HEK293 (cell line): ENCODE measurements around the gene PKD2L1.

ENCODE experiments used
- BCL11A ChIP-seq: fragments of 450-650 bp; formaldehyde crosslinking; IDR thresholded peaks from 2 replicates; pipeline ENCODE4 v1.5.1; 2016; ENCODE audit warnings: low read depth, missing biosample characterization, missing genetic modification characterization
- BCL11B ChIP-seq: fragments of 450-650 bp; formaldehyde crosslinking; IDR thresholded peaks from 2 replicates; pipeline ENCODE4 v1.5.1; 2016; ENCODE audit warnings: low read depth, missing biosample characterization, missing genetic modification characterization
- EGR2 ChIP-seq: fragments of 450-650 bp; formaldehyde crosslinking; IDR thresholded peaks from 2 replicates; pipeline ENCODE4 v1.5.1; 2016; ENCODE audit warnings: low read depth, missing biosample characterization, missing genetic modification characterization
- KLF9 ChIP-seq: fragments of 450-650 bp; formaldehyde crosslinking; IDR thresholded peaks from 2 replicates; pipeline ENCODE4 v1.5.1; 2016; ENCODE audit warnings: missing biosample characterization, missing genetic modification characterization, low read depth
- MZF1 ChIP-seq: fragments of 450-650 bp; formaldehyde crosslinking; IDR thresholded peaks from 2 replicates; pipeline ENCODE4 v1.5.1; 2017; ENCODE audit warnings: missing biosample characterization, missing genetic modification characterization, borderline replicate concordance
- SP7 ChIP-seq: fragments of 450-650 bp; formaldehyde crosslinking; IDR thresholded peaks from 2 replicates; pipeline ENCODE4 v1.5.1; 2016; ENCODE audit warnings: missing biosample characterization, missing genetic modification characterization
- ZBTB48 ChIP-seq: fragments of 450-650 bp; formaldehyde crosslinking; IDR thresholded peaks from 2 replicates; pipeline ENCODE4 v1.5.1; 2016; ENCODE audit warnings: missing biosample characterization, missing genetic modification characterization
- ZBTB8A ChIP-seq: fragments of 450-650 bp; formaldehyde crosslinking; IDR thresholded peaks from 2 replicates; pipeline ENCODE4 v1.5.1; 2016; ENCODE audit warnings: missing biosample characterization, missing genetic modification characterization
- ZFHX2 ChIP-seq: fragments of 450-650 bp; formaldehyde crosslinking; conservative IDR thresholded peaks from 2 replicates; pipeline ENCODE4 v1.5.1; 2016; ENCODE audit warnings: missing biosample characterization, missing genetic modification characterization
- ZNF121 ChIP-seq: fragments of 450-650 bp; formaldehyde crosslinking; IDR thresholded peaks from 2 replicates; pipeline ENCODE4 v1.5.1; 2016; ENCODE audit warnings: missing biosample characterization, missing genetic modification characterization
- ZNF132 ChIP-seq: fragments of 450-650 bp; formaldehyde crosslinking; IDR thresholded peaks from 2 replicates; pipeline ENCODE4 v1.5.1; 2017; ENCODE audit warnings: missing biosample characterization, missing genetic modification characterization, borderline replicate concordance
- ZNF140 ChIP-seq: fragments of 450-650 bp; formaldehyde crosslinking; IDR thresholded peaks from 2 replicates; pipeline ENCODE4 v1.5.1; 2016; ENCODE audit warnings: missing biosample characterization, missing genetic modification characterization
- ZNF146 ChIP-seq: fragments of 450-650 bp; formaldehyde crosslinking; IDR thresholded peaks from 2 replicates; pipeline ENCODE4 v1.5.1; 2016; ENCODE audit warnings: missing biosample characterization, missing genetic modification characterization
- ZNF24 ChIP-seq: fragments of 450-650 bp; formaldehyde crosslinking; IDR thresholded peaks from 2 replicates; pipeline ENCODE4 v1.5.1; 2016; ENCODE audit warnings: missing biosample characterization, missing genetic modification characterization
- ZNF324 ChIP-seq: fragments of 450-650 bp; formaldehyde crosslinking; IDR thresholded peaks from 2 replicates; pipeline ENCODE4 v1.5.1; 2016; ENCODE audit warnings: missing biosample characterization, missing genetic modification characterization
- ZNF37A ChIP-seq: fragments of 450-650 bp; IDR thresholded peaks from 2 replicates; pipeline ENCODE4 v1.5.1; 2018; ENCODE audit warnings: missing biosample characterization, missing genetic modification characterization
- ZNF394 ChIP-seq: fragments of 450-650 bp; formaldehyde crosslinking; IDR thresholded peaks from 2 replicates; pipeline ENCODE4 v1.5.1; 2016; ENCODE audit warnings: missing biosample characterization, missing genetic modification characterization, mild to moderate bottlenecking, moderate library complexity, borderline replicate concordance
- ZNF777 ChIP-seq: fragments of 450-650 bp; formaldehyde crosslinking; IDR thresholded peaks from 2 replicates; pipeline ENCODE4 v1.5.1; 2017; ENCODE audit warnings: missing biosample characterization, missing genetic modification characterization, borderline replicate concordance
- ZSCAN23 ChIP-seq: fragments of 450-650 bp; formaldehyde crosslinking; IDR thresholded peaks from 2 replicates; pipeline ENCODE4 v1.5.1; 2016; ENCODE audit warnings: missing biosample characterization, missing genetic modification characterization
- ZXDB ChIP-seq: fragments of 450-650 bp; formaldehyde crosslinking; IDR thresholded peaks from 2 replicates; pipeline ENCODE4 v1.5.1; 2016; ENCODE audit warnings: missing biosample characterization, missing genetic modification characterization
- TF ChIP-seq, protein P1 (sequence below): fragments of 450-650 bp; formaldehyde crosslinking; IDR thresholded peaks from 2 replicates; pipeline ENCODE4 v1.5.1; 2016; ENCODE audit warnings: missing biosample characterization, missing genetic modification characterization
- TF ChIP-seq, protein P2 (sequence below): fragments of 450-650 bp; formaldehyde crosslinking; IDR thresholded peaks from 2 replicates; pipeline ENCODE4 v1.5.1; 2016; ENCODE audit warnings: missing biosample characterization, missing genetic modification characterization
- TF ChIP-seq, protein P3 (sequence below): fragments of 450-650 bp; formaldehyde crosslinking; IDR thresholded peaks from 2 replicates; pipeline ENCODE4 v1.5.1; 2016; ENCODE audit warnings: missing biosample characterization, missing genetic modification characterization
- TF ChIP-seq, protein P4 (sequence below): fragments of 450-650 bp; formaldehyde crosslinking; IDR thresholded peaks from 2 replicates; pipeline ENCODE4 v1.5.1; 2017; ENCODE audit warnings: missing biosample characterization, missing genetic modification characterization
- TF ChIP-seq, protein P5 (sequence below): fragments of 450-650 bp; formaldehyde crosslinking; IDR thresholded peaks from 2 replicates; pipeline ENCODE4 v1.5.1; 2017; ENCODE audit warnings: missing biosample characterization, missing genetic modification characterization
- TF ChIP-seq, protein P6 (sequence below): sonication (generic); formaldehyde crosslinking; IDR thresholded peaks from 2 replicates; pipeline ENCODE4 v1.8.1; 2022; ENCODE audit warnings: mild to moderate bottlenecking, moderate library complexity, missing genetic modification reagents
- TF ChIP-seq, protein P7 (sequence below): fragments of 450-650 bp; formaldehyde crosslinking; IDR thresholded peaks from 2 replicates; pipeline ENCODE4 v1.5.1; 2017; ENCODE audit warnings: missing biosample characterization, missing genetic modification characterization

The PKD2L1 gene

DNA sequence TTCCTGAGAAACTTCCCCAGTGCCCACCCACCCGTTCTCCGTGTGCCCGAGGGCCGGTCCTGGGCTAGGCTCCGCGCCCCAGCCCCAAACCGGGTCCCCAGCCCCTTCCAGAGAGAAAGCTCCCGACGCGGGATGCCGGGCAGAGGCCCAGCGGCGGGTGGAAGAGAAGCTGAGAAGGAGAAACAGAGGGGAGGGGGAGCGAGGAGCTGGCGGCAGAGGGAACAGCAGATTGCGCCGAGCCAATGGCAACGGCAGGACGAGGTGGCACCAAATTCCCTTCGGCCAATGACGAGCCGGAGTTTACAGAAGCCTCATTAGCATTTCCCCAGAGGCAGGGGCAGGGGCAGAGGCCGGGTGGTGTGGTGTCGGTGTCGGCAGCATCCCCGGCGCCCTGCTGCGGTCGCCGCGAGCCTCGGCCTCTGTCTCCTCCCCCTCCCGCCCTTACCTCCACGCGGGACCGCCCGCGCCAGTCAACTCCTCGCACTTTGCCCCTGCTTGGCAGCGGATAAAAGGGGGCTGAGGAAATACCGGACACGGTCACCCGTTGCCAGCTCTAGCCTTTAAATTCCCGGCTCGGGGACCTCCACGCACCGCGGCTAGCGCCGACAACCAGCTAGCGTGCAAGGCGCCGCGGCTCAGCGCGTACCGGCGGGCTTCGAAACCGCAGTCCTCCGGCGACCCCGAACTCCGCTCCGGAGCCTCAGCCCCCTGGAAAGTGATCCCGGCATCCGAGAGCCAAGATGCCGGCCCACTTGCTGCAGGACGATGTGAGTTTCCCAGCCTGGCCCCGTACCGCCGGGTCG lies 16.9 kb upstream of the PKD2L1 start, which contains the start of gene SCD (continued):
- TF ChIP-seq BCL11B (peak; percentile 91), ZSCAN23 (tag by site-specific recombination) (0 out of 2 replicates have a peak, but pooled peaks have one; percentile 16), SP7 (tag by site-specific recombination) (peak; percentile 68), ZNF324 (tag by site-specific recombination) (0 out of 2 replicates have a peak, but pooled peaks have one; percentile 33), EGR2 (tag by site-specific recombination) (peak; percentile 75), ZNF121 (tag by site-specific recombination) (no peak), KLF9 (tag by site-specific recombination) (peak; percentile 31; the same call in 1 of the 2 replicates), ZBTB48 (tag by site-specific recombination) (peak; percentile 72), ZNF394 (tag by site-specific recombination) (peak; percentile 99), BCL11A (tag by site-specific recombination) (peak; percentile 79), ZFHX2 (tag by site-specific recombination) (peak; percentile 63; the same call in 1 of the 2 replicates), ZNF146 (tag by site-specific recombination) (no peak), ZNF37A (tag by site-specific recombination) (no peak), ZNF140 (tag by site-specific recombination) (no peak), ZNF777 (tag by site-specific recombination) (peak; percentile 34; the same call in 1 of the 2 replicates), ZNF132 (tag by site-specific recombination) (no peak), ZXDB (tag by site-specific recombination) (peak; percentile 99), MZF1 (tag by site-specific recombination) (no peak), ZNF24 (0 out of 2 replicates have a peak, but pooled peaks have one; percentile 17), ZBTB8A (tag by site-specific recombination) (peak; percentile 72)
- TF ChIP-seq, protein P1, sequence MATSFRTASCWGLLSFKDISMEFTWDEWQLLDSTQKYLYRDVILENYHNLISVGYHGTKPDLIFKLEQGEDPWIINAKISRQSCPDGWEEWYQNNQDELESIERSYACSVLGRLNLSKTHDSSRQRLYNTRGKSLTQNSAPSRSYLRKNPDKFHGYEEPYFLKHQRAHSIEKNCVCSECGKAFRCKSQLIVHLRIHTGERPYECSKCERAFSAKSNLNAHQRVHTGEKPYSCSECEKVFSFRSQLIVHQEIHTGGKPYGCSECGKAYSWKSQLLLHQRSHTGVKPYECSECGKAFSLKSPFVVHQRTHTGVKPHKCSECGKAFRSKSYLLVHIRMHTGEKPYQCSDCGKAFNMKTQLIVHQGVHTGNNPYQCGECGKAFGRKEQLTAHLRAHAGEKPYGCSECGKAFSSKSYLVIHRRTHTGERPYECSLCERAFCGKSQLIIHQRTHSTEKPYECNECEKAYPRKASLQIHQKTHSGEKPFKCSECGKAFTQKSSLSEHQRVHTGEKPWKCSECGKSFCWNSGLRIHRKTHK (tag by site-specific recombination): no peak
- TF ChIP-seq, protein P2, sequence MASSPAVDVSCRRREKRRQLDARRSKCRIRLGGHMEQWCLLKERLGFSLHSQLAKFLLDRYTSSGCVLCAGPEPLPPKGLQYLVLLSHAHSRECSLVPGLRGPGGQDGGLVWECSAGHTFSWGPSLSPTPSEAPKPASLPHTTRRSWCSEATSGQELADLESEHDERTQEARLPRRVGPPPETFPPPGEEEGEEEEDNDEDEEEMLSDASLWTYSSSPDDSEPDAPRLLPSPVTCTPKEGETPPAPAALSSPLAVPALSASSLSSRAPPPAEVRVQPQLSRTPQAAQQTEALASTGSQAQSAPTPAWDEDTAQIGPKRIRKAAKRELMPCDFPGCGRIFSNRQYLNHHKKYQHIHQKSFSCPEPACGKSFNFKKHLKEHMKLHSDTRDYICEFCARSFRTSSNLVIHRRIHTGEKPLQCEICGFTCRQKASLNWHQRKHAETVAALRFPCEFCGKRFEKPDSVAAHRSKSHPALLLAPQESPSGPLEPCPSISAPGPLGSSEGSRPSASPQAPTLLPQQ: 0 out of 2 replicates have a peak, but pooled peaks have one; percentile 10
- TF ChIP-seq, protein P3, sequence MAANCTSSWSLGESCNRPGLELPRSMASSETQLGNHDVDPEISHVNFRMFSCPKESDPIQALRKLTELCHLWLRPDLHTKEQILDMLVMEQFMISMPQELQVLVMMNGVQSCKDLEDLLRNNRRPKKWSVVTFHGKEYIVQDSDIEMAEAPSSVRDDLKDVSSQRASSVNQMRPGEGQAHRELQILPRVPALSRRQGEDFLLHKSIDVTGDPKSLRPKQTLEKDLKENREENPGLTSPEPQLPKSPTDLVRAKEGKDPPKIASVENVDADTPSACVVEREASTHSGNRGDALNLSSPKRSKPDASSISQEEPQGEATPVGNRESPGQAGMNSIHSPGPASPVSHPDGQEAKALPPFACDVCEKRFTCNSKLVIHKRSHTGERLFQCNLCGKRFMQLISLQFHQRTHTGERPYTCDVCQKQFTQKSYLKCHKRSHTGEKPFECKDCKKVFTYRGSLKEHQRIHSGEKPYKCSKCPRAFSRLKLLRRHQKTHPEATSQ: 0 out of 2 replicates have a peak, but pooled peaks have one; percentile 14
- TF ChIP-seq, protein P4, sequence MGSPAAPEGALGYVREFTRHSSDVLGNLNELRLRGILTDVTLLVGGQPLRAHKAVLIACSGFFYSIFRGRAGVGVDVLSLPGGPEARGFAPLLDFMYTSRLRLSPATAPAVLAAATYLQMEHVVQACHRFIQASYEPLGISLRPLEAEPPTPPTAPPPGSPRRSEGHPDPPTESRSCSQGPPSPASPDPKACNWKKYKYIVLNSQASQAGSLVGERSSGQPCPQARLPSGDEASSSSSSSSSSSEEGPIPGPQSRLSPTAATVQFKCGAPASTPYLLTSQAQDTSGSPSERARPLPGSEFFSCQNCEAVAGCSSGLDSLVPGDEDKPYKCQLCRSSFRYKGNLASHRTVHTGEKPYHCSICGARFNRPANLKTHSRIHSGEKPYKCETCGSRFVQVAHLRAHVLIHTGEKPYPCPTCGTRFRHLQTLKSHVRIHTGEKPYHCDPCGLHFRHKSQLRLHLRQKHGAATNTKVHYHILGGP (tag by site-specific recombination): no peak
- TF ChIP-seq, protein P5, sequence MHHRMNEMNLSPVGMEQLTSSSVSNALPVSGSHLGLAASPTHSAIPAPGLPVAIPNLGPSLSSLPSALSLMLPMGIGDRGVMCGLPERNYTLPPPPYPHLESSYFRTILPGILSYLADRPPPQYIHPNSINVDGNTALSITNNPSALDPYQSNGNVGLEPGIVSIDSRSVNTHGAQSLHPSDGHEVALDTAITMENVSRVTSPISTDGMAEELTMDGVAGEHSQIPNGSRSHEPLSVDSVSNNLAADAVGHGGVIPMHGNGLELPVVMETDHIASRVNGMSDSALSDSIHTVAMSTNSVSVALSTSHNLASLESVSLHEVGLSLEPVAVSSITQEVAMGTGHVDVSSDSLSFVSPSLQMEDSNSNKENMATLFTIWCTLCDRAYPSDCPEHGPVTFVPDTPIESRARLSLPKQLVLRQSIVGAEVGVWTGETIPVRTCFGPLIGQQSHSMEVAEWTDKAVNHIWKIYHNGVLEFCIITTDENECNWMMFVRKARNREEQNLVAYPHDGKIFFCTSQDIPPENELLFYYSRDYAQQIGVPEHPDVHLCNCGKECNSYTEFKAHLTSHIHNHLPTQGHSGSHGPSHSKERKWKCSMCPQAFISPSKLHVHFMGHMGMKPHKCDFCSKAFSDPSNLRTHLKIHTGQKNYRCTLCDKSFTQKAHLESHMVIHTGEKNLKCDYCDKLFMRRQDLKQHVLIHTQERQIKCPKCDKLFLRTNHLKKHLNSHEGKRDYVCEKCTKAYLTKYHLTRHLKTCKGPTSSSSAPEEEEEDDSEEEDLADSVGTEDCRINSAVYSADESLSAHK: 0 out of 2 replicates have a peak, but pooled peaks have one; percentile 32
- TF ChIP-seq, protein P6, sequence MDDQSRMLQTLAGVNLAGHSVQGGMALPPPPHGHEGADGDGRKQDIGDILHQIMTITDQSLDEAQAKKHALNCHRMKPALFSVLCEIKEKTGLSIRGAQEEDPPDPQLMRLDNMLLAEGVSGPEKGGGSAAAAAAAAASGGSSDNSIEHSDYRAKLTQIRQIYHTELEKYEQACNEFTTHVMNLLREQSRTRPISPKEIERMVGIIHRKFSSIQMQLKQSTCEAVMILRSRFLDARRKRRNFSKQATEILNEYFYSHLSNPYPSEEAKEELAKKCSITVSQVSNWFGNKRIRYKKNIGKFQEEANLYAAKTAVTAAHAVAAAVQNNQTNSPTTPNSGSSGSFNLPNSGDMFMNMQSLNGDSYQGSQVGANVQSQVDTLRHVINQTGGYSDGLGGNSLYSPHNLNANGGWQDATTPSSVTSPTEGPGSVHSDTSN (CRISPR knock-in tag): 0 out of 2 replicates have a peak, but pooled peaks have one; percentile 33
- TF ChIP-seq, protein P7, sequence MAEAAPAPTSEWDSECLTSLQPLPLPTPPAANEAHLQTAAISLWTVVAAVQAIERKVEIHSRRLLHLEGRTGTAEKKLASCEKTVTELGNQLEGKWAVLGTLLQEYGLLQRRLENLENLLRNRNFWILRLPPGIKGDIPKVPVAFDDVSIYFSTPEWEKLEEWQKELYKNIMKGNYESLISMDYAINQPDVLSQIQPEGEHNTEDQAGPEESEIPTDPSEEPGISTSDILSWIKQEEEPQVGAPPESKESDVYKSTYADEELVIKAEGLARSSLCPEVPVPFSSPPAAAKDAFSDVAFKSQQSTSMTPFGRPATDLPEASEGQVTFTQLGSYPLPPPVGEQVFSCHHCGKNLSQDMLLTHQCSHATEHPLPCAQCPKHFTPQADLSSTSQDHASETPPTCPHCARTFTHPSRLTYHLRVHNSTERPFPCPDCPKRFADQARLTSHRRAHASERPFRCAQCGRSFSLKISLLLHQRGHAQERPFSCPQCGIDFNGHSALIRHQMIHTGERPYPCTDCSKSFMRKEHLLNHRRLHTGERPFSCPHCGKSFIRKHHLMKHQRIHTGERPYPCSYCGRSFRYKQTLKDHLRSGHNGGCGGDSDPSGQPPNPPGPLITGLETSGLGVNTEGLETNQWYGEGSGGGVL: peak; percentile 67; the same call in 1 of the 2 replicates
